Measurements from ENCODE around the gene GYG2.

- TF ChIP-seq, protein P1, sequence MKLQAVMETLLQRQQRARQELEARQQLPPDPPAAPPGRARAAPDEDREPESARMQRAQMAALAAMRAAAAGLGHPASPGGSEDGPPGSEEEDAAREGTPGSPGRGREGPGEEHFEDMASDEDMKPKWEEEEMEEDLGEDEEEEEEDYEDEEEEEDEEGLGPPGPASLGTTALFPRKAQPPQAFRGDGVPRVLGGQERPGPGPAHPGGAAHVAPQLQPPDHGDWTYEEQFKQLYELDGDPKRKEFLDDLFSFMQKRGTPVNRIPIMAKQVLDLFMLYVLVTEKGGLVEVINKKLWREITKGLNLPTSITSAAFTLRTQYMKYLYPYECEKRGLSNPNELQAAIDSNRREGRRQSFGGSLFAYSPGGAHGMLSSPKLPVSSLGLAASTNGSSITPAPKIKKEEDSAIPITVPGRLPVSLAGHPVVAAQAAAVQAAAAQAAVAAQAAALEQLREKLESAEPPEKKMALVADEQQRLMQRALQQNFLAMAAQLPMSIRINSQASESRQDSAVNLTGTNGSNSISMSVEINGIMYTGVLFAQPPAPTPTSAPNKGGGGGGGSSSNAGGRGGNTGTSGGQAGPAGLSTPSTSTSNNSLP (IDR thresholded peaks at IDR 0.05; ENCODE audit: low read depth, low read length), result no peak
- TF ChIP-seq FOXM1 (CRISPR knock-in tag; IDR thresholded peaks at IDR 0.05) (no peak), ZNF503 (CRISPR knock-in tag; IDR thresholded peaks at IDR 0.05) (no peak), SMARCC2 (IDR thresholded peaks at IDR 0.05) (no peak), CTCF (CRISPR knock-in tag; IDR thresholded peaks at IDR 0.05) (no peak), ZNF782 (CRISPR knock-in tag; IDR thresholded peaks at IDR 0.05; ENCODE audit: borderline replicate concordance) (no peak), NCOA2 (CRISPR knock-in tag; IDR thresholded peaks at IDR 0.05) (no peak), ZNF549 (CRISPR knock-in tag; IDR thresholded peaks at IDR 0.05) (no peak), ZBTB21 (CRISPR knock-in tag; IDR thresholded peaks at IDR 0.05) (no peak), XRCC5 (optimal IDR thresholded peaks at IDR 0.05; ENCODE audit: low read length) (no peak)
- TF ChIP-seq, protein P2, sequence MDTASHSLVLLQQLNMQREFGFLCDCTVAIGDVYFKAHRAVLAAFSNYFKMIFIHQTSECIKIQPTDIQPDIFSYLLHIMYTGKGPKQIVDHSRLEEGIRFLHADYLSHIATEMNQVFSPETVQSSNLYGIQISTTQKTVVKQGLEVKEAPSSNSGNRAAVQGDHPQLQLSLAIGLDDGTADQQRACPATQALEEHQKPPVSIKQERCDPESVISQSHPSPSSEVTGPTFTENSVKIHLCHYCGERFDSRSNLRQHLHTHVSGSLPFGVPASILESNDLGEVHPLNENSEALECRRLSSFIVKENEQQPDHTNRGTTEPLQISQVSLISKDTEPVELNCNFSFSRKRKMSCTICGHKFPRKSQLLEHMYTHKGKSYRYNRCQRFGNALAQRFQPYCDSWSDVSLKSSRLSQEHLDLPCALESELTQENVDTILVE (CRISPR knock-in tag; IDR thresholded peaks at IDR 0.05), result no peak
Measured at GRCh38 chrX:2867206-2867605, 38.5 kb downstream of the GYG2 start.
